Endothelial cell (in vitro differentiated cells): ENCODE data around the gene FGF1. TPM values are rescaled to one million over a fixed set of nuclear protein-coding genes. Genes with fewer than 3 reads are reported as not detected.

Experiments used
- DNase-seq: peaks from one replicate; pipeline ENCODE4 v3.0.0; 2021; ENCODE audit warnings: low spot score
- H3K27ac Mint-ChIP-seq: one replicate; pipeline ENCODE4 v1.8.0; 2021; ENCODE audit warnings: mixed read lengths, inconsistent platforms; ENCODE audit not compliant: unreplicated experiment
- H3K27me3 Mint-ChIP-seq: one replicate; pipeline ENCODE4 v1.8.0; 2021; ENCODE audit warnings: mild to moderate bottlenecking, moderate library complexity, mixed read lengths, inconsistent platforms; ENCODE audit not compliant: unreplicated experiment
- H3K36me3 Mint-ChIP-seq: one replicate; pipeline ENCODE4 v1.8.0; 2021; ENCODE audit warnings: mild to moderate bottlenecking, low read depth, mixed read lengths, inconsistent platforms; ENCODE audit not compliant: unreplicated experiment
- H3K4me1 Mint-ChIP-seq: one replicate; pipeline ENCODE4 v1.8.0; 2021; ENCODE audit warnings: mild to moderate bottlenecking, mixed read lengths, inconsistent platforms; ENCODE audit not compliant: unreplicated experiment
- H3K4me3 Mint-ChIP-seq: one replicate; pipeline ENCODE4 v1.8.0; 2021; ENCODE audit warnings: mild to moderate bottlenecking, mixed read lengths, inconsistent platforms; ENCODE audit not compliant: unreplicated experiment
- H3K9me3 Mint-ChIP-seq: one replicate; pipeline ENCODE4 v1.8.0; 2021; ENCODE audit warnings: mixed read lengths, inconsistent platforms; ENCODE audit not compliant: unreplicated experiment
- total RNA-seq: library from RNA; stranded (reverse); fragmentation: NEBNext Ultra II Directional; extraction: Animal tissue kit (Norgen Biotek cat#: 25700); gene quantifications from one replicate; pipeline ENCODE4 v1.2.1, GENCODE V29; 2021; ENCODE audit not compliant: unreplicated experiment
- TF ChIP-seq, protein P1 (sequence below): fragments of 200-600 bp; sonication (generic); IDR thresholded peaks from one replicate; pipeline ENCODE4 v1.5.0; 2021; ENCODE audit warnings: antibody characterized with exemption; ENCODE audit not compliant: unreplicated experiment

Gene FGF1
- total RNA-seq, 1 donor from 2014 or later: 0.13 TPM

DNA sequence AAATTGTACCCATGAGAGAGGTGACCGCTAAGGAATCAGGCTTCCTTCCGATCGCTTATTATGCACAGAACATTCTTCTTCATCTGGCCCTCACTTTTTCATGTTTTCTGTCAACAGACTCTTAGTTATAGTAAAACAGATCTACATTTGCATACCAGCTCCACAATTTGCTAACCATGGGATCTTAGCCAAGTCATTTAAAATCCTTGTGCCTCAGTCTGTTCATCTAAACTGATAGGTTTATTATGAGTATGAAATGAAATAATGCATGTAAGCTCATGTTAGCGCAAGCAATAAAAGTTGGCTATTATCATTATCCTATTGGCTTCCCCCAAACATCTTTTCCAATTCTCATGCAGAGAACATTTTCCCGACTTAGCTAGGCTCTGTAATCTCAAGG, 42.3 kb downstream of the FGF1 start:
- TF ChIP-seq, protein P1, sequence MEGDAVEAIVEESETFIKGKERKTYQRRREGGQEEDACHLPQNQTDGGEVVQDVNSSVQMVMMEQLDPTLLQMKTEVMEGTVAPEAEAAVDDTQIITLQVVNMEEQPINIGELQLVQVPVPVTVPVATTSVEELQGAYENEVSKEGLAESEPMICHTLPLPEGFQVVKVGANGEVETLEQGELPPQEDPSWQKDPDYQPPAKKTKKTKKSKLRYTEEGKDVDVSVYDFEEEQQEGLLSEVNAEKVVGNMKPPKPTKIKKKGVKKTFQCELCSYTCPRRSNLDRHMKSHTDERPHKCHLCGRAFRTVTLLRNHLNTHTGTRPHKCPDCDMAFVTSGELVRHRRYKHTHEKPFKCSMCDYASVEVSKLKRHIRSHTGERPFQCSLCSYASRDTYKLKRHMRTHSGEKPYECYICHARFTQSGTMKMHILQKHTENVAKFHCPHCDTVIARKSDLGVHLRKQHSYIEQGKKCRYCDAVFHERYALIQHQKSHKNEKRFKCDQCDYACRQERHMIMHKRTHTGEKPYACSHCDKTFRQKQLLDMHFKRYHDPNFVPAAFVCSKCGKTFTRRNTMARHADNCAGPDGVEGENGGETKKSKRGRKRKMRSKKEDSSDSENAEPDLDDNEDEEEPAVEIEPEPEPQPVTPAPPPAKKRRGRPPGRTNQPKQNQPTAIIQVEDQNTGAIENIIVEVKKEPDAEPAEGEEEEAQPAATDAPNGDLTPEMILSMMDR: no peak
- Mint-ChIP-seq H3K4me1 (peaks cover 13% of the 10 kb centered on the region), H3K9me3 (no peaks in the 10 kb centered on the region), H3K27ac (no peak overlapping the region), H3K4me3 (no peak overlapping the region), H3K36me3 (no peaks in the 10 kb centered on the region), H3K27me3 (peaks cover 3% of the 10 kb centered on the region)
- DNase-seq: no peak

DNA sequence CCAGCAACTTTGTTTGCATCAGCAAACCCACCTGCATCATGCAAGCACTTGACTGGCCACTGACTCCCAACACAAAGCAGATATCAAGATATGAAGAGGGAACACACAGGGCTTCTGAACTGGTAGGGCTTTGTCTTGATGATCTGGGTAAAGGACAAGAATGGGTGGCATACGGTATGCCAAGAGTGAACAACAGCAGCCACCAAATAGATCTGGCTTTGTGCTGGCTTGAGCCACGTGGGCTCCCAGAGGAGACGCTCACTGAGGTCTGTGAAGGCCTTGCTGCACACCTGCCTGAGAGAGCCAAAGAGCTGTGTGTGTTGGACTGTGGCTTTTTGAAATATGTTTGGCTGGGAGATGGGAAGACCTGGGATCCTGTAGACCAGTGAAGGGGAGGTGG, 43.5 kb downstream of the FGF1 start:
- no peaks in the 10 kb centered on the region for H3K36me3 Mint-ChIP-seq
- no peak for DNase-seq
- no peaks in the 10 kb centered on the region for H3K9me3 Mint-ChIP-seq
- peaks cover 13% of the 10 kb centered on the region for H3K4me1 Mint-ChIP-seq
- no peak overlapping the region for H3K4me3 Mint-ChIP-seq
- TF ChIP-seq, protein P1: no peak
- peaks cover 3% of the 10 kb centered on the region for H3K27me3 Mint-ChIP-seq
- no peak overlapping the region for H3K27ac Mint-ChIP-seq

DNA sequence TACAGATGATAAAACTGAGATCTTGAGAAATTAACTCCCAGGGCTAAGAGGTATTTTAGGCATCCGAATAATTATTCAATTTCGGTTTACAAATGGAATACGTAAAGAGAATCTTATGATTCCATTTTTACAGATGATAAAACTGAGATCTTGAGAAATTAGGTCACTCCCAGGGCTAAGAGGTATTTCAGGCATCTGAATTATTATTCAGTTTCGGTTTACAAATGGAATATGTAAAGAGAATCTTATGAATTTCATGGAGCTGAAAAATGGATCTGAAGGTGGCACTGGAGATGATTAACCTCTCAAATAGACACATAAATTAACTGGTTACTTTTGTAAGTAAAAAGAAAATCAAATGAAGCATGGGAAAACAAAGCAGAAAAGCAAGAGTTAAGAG, 44.2 kb downstream of the FGF1 start:
- H3K27me3 Mint-ChIP-seq: peaks cover 3% of the 10 kb centered on the region
- H3K4me3 Mint-ChIP-seq: no peak overlapping the region
- TF ChIP-seq, protein P1: no peak
- H3K9me3 Mint-ChIP-seq: no peaks in the 10 kb centered on the region
- no peak overlapping the region for H3K27ac Mint-ChIP-seq
- no peak for DNase-seq
- H3K36me3 Mint-ChIP-seq: no peaks in the 10 kb centered on the region
- peaks cover 13% of the 10 kb centered on the region for H3K4me1 Mint-ChIP-seq

DNA sequence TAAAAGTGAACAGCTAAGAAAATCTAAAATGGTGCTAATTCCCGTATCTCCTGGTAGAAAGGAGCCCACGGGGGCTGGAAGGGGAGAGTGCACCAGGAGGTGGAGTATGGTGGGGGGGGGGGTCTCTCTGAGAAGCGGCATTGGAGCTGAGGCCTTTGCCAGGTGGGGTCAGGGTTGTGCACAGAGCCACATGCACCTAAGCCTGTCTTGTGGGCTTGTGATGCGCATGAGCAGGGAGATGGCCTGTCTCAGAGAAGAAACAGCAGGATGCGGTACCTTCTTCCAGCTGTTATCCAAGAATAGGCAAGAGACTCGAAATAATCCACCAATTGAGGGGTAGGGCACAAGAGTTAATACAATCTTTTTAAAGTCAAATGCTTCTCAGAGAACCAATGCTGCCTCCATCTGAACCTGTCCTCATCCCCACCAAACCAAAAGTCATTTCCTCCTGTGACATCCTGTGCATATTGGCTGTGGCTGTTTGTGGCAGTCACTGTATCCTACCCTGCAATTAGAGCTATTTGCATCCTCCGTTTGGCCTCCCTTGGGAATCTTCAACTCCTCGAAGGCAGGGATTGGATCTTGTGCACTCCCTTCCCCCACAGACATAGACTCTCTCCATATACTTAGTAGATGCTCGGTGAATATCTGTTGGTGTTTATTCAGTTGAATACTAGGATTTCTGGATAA, 45.4 kb downstream of the FGF1 start:
- H3K4me1 Mint-ChIP-seq: peaks cover 13% of the 10 kb centered on the region
- H3K27me3 Mint-ChIP-seq: peaks cover 2% of the 10 kb centered on the region
- TF ChIP-seq, protein P1: no peak
- no peak overlapping the region for H3K4me3 Mint-ChIP-seq
- no peaks in the 10 kb centered on the region for H3K9me3 Mint-ChIP-seq
- no peaks in the 10 kb centered on the region for H3K36me3 Mint-ChIP-seq
- no peak for DNase-seq
- H3K27ac Mint-ChIP-seq: no peak overlapping the region

DNA sequence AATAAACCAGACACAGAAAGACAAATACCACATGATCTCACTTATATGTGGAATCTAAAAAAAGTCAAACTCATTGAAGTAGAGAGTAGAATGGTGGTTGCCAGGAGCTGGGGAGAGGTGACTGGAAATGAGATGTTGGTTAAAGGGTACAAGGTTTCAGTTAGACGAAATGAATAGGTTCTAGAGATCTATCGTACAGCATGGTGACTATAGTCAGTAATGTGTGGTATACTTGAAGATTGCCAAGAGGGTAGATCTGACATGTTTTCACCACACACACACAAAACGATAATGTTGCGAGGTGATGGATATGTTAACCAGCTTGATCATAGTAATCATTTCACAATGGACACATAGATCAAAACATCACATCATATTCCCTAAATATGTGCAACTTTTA, 46.4 kb downstream of the FGF1 start:
- H3K27me3 Mint-ChIP-seq: peaks cover 2% of the 10 kb centered on the region
- DNase-seq: no peak
- H3K27ac Mint-ChIP-seq: no peak overlapping the region
- peaks cover 10% of the 10 kb centered on the region for H3K4me1 Mint-ChIP-seq
- no peak overlapping the region for H3K4me3 Mint-ChIP-seq
- no peaks in the 10 kb centered on the region for H3K9me3 Mint-ChIP-seq
- TF ChIP-seq, protein P1: no peak
- no peaks in the 10 kb centered on the region for H3K36me3 Mint-ChIP-seq
